ENCODE data around the gene NUCB2.

The NUCB2 gene

DNA sequence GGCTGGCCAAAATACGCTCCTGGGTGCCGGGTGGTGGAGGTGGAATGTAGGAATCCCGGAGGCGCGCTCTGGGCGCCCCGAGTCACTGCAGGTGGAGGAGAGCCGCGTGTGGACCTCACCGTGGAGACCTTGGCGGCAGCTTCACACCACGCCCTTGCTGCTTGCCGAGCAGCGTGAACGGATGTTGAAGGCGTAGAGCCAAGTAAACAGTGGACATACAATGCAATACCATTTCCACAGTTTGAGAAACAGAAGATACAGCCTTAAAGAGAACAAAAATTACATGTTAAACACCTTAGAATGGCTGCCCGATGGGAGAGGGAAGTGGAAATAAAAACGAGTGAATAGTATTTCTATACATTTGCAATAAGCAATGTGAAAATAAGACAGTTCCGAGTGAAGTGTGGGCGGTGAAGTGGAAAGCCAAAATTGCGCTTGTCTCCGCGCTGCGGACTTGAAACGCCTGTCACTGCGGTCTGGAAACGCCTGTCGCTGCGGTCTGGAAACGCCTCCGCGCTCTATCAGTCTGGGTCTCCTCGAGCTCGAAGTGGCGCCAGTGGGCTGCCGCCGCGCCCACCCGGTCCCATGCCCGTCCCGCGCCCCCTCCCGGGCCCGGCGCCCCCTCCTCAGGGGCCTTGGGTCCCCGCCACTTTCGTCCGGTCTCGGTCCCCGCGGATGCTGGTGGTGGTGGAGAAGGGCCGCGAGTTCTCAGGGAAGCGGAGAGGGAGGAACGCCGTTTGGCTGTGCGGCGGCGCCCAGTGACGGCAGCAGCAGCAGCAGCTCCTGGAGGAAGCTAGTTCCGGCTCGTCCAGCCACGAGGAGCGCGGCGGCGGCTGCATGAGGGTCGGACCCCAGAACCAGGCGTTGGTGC, 76.6 kb downstream of the NUCB2 start:
- H3K27ac Mint-ChIP-seq (ENCODE audit: low read depth), result peak overlapping the region; percentile 96
- peak overlapping the region; percentile 88 for H3K4me3 Mint-ChIP-seq
- H3K4me1 Mint-ChIP-seq, result peaks cover 34% of the 10 kb centered on the region
- peak; percentile 44 for ATAC-seq (replicated peaks; ENCODE audit: extremely low read depth, poor library complexity, severe bottlenecking)
- peaks cover 16% of the 10 kb centered on the region for H3K36me3 Mint-ChIP-seq (ENCODE audit: insufficient read depth)
- no peaks in the 10 kb centered on the region for H3K9me3 Mint-ChIP-seq
- DNase-seq (ENCODE audit: low spot score in 2 of 2), result peak; percentile 16 to 19
- H3K27me3 Mint-ChIP-seq, result no peaks in the 10 kb centered on the region

DNA sequence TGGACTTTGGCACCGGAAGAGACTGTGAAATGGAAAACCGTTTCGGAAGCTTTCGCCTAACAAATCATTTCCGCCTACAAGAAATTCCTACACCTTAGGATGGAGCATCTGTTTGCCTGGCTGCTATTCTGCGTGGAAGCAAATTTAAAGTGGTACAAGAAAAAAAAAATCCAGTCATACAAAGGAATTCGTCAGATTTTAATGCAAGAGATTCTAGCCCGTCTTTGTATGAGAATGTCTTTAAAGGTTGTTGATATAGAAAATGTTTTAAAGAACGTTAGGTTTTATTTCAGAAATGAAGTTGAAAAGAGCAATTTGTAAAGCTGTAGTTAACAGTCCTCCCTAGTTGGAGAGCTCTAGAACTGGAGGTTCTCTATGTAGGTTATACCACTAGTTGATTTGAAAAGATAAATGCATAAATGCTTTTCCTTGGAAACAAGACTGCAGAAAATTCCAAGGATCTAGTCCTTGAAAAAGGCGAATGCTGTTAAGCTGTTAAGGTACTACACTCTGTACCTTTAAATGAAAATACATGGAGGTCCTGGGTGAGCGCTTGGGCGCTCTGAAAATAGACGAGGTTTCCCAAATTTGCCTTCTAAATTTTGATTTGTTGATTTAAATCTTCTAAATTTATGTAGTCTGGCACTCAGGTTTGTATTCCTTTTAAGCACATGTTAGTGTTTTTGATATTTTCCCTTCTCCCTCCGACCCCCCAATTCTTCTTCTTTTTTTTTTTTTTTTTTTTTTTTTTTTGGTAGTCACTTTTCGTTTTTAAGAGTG, 77.5 kb downstream of the NUCB2 start:
- Mint-ChIP-seq H3K36me3 (ENCODE audit: insufficient read depth) (peaks cover 16% of the 10 kb centered on the region), H3K27me3 (no peaks in the 10 kb centered on the region), H3K9me3 (no peaks in the 10 kb centered on the region), H3K27ac (ENCODE audit: low read depth) (peak overlapping the region; percentile 96), H3K4me3 (peak overlapping the region; percentile 88), H3K4me1 (peaks cover 34% of the 10 kb centered on the region)
- ATAC-seq (replicated peaks; ENCODE audit: extremely low read depth, poor library complexity, severe bottlenecking), result no peak
- DNase-seq (ENCODE audit: low spot score in 2 of 2), result no peak

DNA sequence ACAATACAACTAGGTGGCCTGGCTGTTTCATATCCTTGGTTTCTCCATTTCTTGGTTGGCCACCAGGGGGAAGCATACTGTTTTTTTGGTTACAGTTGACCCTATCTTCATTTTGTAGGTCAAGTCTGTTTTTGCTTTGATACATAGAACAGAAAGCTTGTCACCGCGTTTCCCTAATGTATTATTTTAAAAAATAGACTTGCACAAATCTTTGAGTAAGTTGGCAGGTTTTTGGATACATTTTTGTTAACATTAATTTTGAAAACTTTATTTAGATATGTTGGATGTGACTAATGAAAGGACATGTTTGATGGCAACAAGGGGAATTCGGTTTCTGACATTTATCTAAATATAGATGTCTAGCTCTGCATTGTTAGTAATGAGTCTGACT, 78.1 kb downstream of the NUCB2 start:
- Mint-ChIP-seq H3K4me1 (peaks cover 34% of the 10 kb centered on the region), H3K27ac (ENCODE audit: low read depth) (peak overlapping the region; percentile 96), H3K36me3 (ENCODE audit: insufficient read depth) (peaks cover 16% of the 10 kb centered on the region), H3K9me3 (no peaks in the 10 kb centered on the region), H3K27me3 (no peaks in the 10 kb centered on the region), H3K4me3 (peak overlapping the region; percentile 88)
- DNase-seq (ENCODE audit: low spot score in 2 of 2) (peak; percentile 27 to 48), ATAC-seq (replicated peaks; ENCODE audit: extremely low read depth, poor library complexity, severe bottlenecking) (no peak)

DNA sequence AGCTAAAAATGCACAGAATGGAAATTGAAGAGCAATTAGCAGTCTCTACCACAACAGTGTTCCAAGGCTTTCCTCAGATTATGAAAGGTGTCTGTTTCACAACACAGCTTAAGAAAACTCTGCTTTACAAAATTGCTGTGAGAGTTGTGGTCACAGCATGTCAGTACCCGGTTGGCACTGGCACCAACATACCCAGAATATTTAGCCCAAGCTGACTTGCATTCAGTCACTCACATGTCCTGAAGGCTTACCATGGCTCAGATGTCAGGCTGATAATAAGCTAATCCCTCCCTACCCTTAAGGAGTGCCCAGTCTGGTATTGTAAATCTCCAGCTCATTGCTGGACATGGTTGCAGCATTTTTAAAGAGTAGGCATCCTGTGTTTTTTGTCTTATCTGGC, 90.0 kb downstream of the NUCB2 start:
- Mint-ChIP-seq H3K27ac (ENCODE audit: low read depth) (no peak overlapping the region), H3K4me1 (peaks cover 4% of the 10 kb centered on the region), H3K36me3 (ENCODE audit: insufficient read depth) (peaks cover 5% of the 10 kb centered on the region), H3K4me3 (no peak overlapping the region), H3K27me3 (no peaks in the 10 kb centered on the region), H3K9me3 (peaks cover 14% of the 10 kb centered on the region)
- no peak for ATAC-seq (replicated peaks; ENCODE audit: extremely low read depth, poor library complexity, severe bottlenecking)
- no peak for DNase-seq (ENCODE audit: low spot score in 2 of 2)

DNA sequence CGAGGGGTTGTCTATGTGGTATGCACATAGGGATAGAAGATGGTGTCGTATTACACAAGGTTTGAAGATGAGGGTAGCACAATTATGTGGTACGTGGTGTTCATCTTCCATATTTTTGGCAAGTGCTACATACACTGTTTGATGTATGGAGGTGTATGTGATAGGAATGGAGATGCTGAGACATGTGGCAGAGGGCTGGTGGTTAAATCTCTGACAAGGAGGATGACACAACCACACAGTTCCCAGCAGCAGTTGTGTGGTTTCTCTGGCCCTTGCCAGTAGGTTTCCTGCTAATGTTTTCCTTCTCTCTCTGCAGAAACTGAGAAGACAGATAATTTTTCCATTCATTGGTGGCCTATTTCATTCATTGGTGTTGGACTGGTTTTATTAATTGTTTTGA, 92.0 kb downstream of the NUCB2 start:
- ATAC-seq (replicated peaks; ENCODE audit: extremely low read depth, poor library complexity, severe bottlenecking), result no peak
- peaks cover 5% of the 10 kb centered on the region for H3K36me3 Mint-ChIP-seq (ENCODE audit: insufficient read depth)
- H3K9me3 Mint-ChIP-seq, result peaks cover 24% of the 10 kb centered on the region
- H3K27ac Mint-ChIP-seq (ENCODE audit: low read depth), result no peak overlapping the region
- no peaks in the 10 kb centered on the region for H3K27me3 Mint-ChIP-seq
- no peak overlapping the region for H3K4me3 Mint-ChIP-seq
- DNase-seq (ENCODE audit: low spot score in 2 of 2), result no peak
- H3K4me1 Mint-ChIP-seq, result peaks cover 2% of the 10 kb centered on the region

- peaks cover 5% of the 10 kb centered on the region for H3K36me3 Mint-ChIP-seq (ENCODE audit: insufficient read depth)
- no peak for DNase-seq (ENCODE audit: low spot score in 2 of 2)
- peaks cover 24% of the 10 kb centered on the region for H3K9me3 Mint-ChIP-seq
- H3K4me1 Mint-ChIP-seq, result no peaks in the 10 kb centered on the region
- no peak for ATAC-seq (replicated peaks; ENCODE audit: extremely low read depth, poor library complexity, severe bottlenecking)
- no peak overlapping the region for H3K27ac Mint-ChIP-seq (ENCODE audit: low read depth)
- H3K27me3 Mint-ChIP-seq, result no peaks in the 10 kb centered on the region
- no peak overlapping the region for H3K4me3 Mint-ChIP-seq
Measured at GRCh38 chr11:17369094-17369493, 92.6 kb downstream of the NUCB2 start.

- Mint-ChIP-seq H3K27ac (ENCODE audit: low read depth) (no peak overlapping the region), H3K9me3 (peaks cover 24% of the 10 kb centered on the region), H3K4me1 (no peaks in the 10 kb centered on the region), H3K4me3 (no peak overlapping the region), H3K27me3 (no peaks in the 10 kb centered on the region), H3K36me3 (ENCODE audit: insufficient read depth) (peaks cover 5% of the 10 kb centered on the region)
- DNase-seq (ENCODE audit: low spot score in 2 of 2) (no peak), ATAC-seq (replicated peaks; ENCODE audit: extremely low read depth, poor library complexity, severe bottlenecking) (no peak)
Measured at GRCh38 chr11:17369684-17370243, 93.2 kb downstream of the NUCB2 start.

GRCh38 chr11:17371614-17372013, 95.1 kb downstream of the NUCB2 start:
- Mint-ChIP-seq H3K9me3 (peaks cover 24% of the 10 kb centered on the region), H3K27ac (ENCODE audit: low read depth) (no peak overlapping the region)
- ATAC-seq (replicated peaks; ENCODE audit: extremely low read depth, poor library complexity, severe bottlenecking), result no peak

GRCh38 chr11:17375547-17375946, 99.0 kb downstream of the NUCB2 start:
- Mint-ChIP-seq H3K36me3 (ENCODE audit: insufficient read depth) (no peaks in the 10 kb centered on the region), H3K27me3 (no peaks in the 10 kb centered on the region), H3K4me1 (no peaks in the 10 kb centered on the region), H3K4me3 (no peak overlapping the region), H3K9me3 (peaks cover 19% of the 10 kb centered on the region), H3K27ac (ENCODE audit: low read depth) (no peak overlapping the region)
- DNase-seq (ENCODE audit: low spot score in 2 of 2), result no peak
- no peak for ATAC-seq (replicated peaks; ENCODE audit: extremely low read depth, poor library complexity, severe bottlenecking)

More at GRCh38 chr11:17371614-17372013, 95.1 kb downstream of the NUCB2 start:
- H3K4me1 Mint-ChIP-seq, result no peaks in the 10 kb centered on the region
- no peak for DNase-seq (ENCODE audit: low spot score in 2 of 2)
- no peak overlapping the region for H3K4me3 Mint-ChIP-seq
- no peaks in the 10 kb centered on the region for H3K27me3 Mint-ChIP-seq
- H3K36me3 Mint-ChIP-seq (ENCODE audit: insufficient read depth), result peaks cover 5% of the 10 kb centered on the region

- Mint-ChIP-seq H3K4me1 (no peaks in the 10 kb centered on the region), H3K27me3 (no peaks in the 10 kb centered on the region), H3K36me3 (ENCODE audit: insufficient read depth) (no peaks in the 10 kb centered on the region), H3K27ac (ENCODE audit: low read depth) (no peak overlapping the region), H3K4me3 (no peak overlapping the region), H3K9me3 (peaks cover 10% of the 10 kb centered on the region)
- DNase-seq (ENCODE audit: low spot score in 2 of 2), result no peak
- ATAC-seq (replicated peaks; ENCODE audit: extremely low read depth, poor library complexity, severe bottlenecking), result no peak
Measured at GRCh38 chr11:17376493-17376892, 100.0 kb downstream of the NUCB2 start.

DNA sequence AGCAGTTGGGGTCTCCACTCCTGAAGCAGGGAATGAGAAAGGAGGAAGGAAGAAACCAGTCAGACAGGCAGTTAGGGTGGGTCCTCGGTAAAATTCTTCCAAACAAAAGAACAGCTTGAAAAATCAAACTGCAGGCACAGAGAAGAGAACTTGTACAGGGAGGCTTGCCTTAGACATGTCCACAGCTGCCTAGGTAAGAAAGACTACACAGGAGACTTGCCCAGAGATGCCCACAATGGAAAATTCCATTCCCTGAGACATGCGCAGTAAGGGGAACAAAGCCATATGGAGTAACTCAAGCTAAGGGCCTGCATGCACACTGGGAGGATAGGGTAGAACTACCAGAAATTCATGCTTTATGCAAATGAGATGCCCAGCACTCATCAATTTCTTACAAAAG, 102.1 kb downstream of the NUCB2 start:
- no peak for ATAC-seq (replicated peaks; ENCODE audit: extremely low read depth, poor library complexity, severe bottlenecking)
- no peak for DNase-seq (ENCODE audit: low spot score in 2 of 2)
- H3K9me3 Mint-ChIP-seq, result no peaks in the 10 kb centered on the region
- no peaks in the 10 kb centered on the region for H3K36me3 Mint-ChIP-seq (ENCODE audit: insufficient read depth)
- no peak overlapping the region for H3K27ac Mint-ChIP-seq (ENCODE audit: low read depth)
- H3K4me3 Mint-ChIP-seq, result no peak overlapping the region
- H3K4me1 Mint-ChIP-seq, result no peaks in the 10 kb centered on the region
- no peaks in the 10 kb centered on the region for H3K27me3 Mint-ChIP-seq

- H3K4me3 Mint-ChIP-seq, result no peak overlapping the region
- no peak overlapping the region for H3K27ac Mint-ChIP-seq (ENCODE audit: low read depth)
- H3K4me1 Mint-ChIP-seq, result no peaks in the 10 kb centered on the region
- H3K27me3 Mint-ChIP-seq, result no peaks in the 10 kb centered on the region
- H3K36me3 Mint-ChIP-seq (ENCODE audit: insufficient read depth), result no peaks in the 10 kb centered on the region
- H3K9me3 Mint-ChIP-seq, result no peaks in the 10 kb centered on the region
- DNase-seq (ENCODE audit: low spot score in 2 of 2), result no peak
- no peak for ATAC-seq (replicated peaks; ENCODE audit: extremely low read depth, poor library complexity, severe bottlenecking)
Measured at GRCh38 chr11:17379383-17380180, 103.0 kb downstream of the NUCB2 start.
